Stimulated activated CD4-positive, alpha-beta T cell treated with anti-CD3 and anti-CD28 coated beads, Interleukin-2, amount 100 ng/mL, for 24 hours (primary cell): ENCODE results near the gene SLC25A43.

Source experiments
- DNase-seq, 2 donors: peaks; one replicate each; pipeline ENCODE4 v3.0.0-alpha.2; 2020

Gene SLC25A43

GRCh38 chrX:119501511-119502148 lies 102.5 kb downstream of the SLC25A43 start:
- no peak for DNase-seq

GRCh38 chrX:119502727-119503483 lies 103.8 kb downstream of the SLC25A43 start:
- DNase-seq, result no peak

GRCh38 chrX:119503484-119503861 lies 104.3 kb downstream of the SLC25A43 start:
- DNase-seq, result no peak
